HG02938 (cell line): ENCODE results near the gene NUCB1.
"Not testable (repeated sequence)": the region's sequence is repeated elsewhere in the genome, so short reads cannot be mapped to it uniquely, and the experiment has no call there.

Source experiments
- ATAC-seq: cut with Tn5 transposase; IDR thresholded peaks from one replicate; pipeline ENCODE4 v1.9.1; 2021; ENCODE audit warnings: mild to moderate bottlenecking, moderate library complexity; ENCODE audit not compliant: unreplicated experiment

Gene NUCB1

GRCh38 chr19:48905664-48906063, 5.6 kb downstream of the NUCB1 start:
- no peak for ATAC-seq

GRCh38 chr19:48906324-48906723, 6.2 kb downstream of the NUCB1 start:
- ATAC-seq, result no peak

- no peak for ATAC-seq
Measured at GRCh38 chr19:48907671-48908070, 7.6 kb downstream of the NUCB1 start.

- ATAC-seq, result not testable (repeated sequence)
Measured at GRCh38 chr19:48909424-48910077, 9.4 kb downstream of the NUCB1 start.

GRCh38 chr19:48910803-48911202, 10.7 kb downstream of the NUCB1 start:
- no peak for ATAC-seq

- ATAC-seq, result no peak
Measured at GRCh38 chr19:48913114-48913889, 13.2 kb downstream of the NUCB1 start.

GRCh38 chr19:48914181-48914580, 14.1 kb downstream of the NUCB1 start:
- no peak for ATAC-seq

GRCh38 chr19:48915757-48916156, 15.6 kb downstream of the NUCB1 start:
- no peak for ATAC-seq

GRCh38 chr19:48918071-48918470, 18.0 kb downstream of the NUCB1 start:
- no peak for ATAC-seq

GRCh38 chr19:48918801-48919247, 18.7 kb downstream of the NUCB1 start:
- no peak for ATAC-seq

- ATAC-seq, result not testable (repeated sequence)
Measured at GRCh38 chr19:48919271-48919670, 19.2 kb downstream of the NUCB1 start.

- ATAC-seq, result no peak
Measured at GRCh38 chr19:48920949-48921348, 20.8 kb downstream of the NUCB1 start.

GRCh38 chr19:48921721-48922500, 21.8 kb downstream of the NUCB1 start:
- no peak for ATAC-seq

- no peak for ATAC-seq
Measured at GRCh38 chr19:48922548-48923490, 22.7 kb downstream of the NUCB1 start.

GRCh38 chr19:48925240-48925843, 25.2 kb downstream of the NUCB1 start:
- ATAC-seq, result no peak

GRCh38 chr19:48925890-48926289, 25.8 kb downstream of the NUCB1 start:
- ATAC-seq, result not testable (repeated sequence)

- ATAC-seq, result no peak
Measured at GRCh38 chr19:48926909-48927308, 26.8 kb downstream of the NUCB1 start.

GRCh38 chr19:48927692-48928091, 27.6 kb downstream of the NUCB1 start:
- ATAC-seq, result not testable (repeated sequence)

- ATAC-seq, result no peak
Measured at GRCh38 chr19:48928164-48929025, 28.3 kb downstream of the NUCB1 start.
